KMS-11 (cell line): ENCODE measurements around the gene CYBA.

Experiments
- H2AFZ ChIP-seq: fragments of 200-600 bp; sonication (generic); 2 replicates; pipeline ENCODE4 v1.6.1; 2016; ENCODE audit warnings: antibody characterized with exemption, mixed run types, low read depth
- H3K27ac ChIP-seq: fragments of 200-600 bp; sonication (generic); 2 replicates; pipeline ENCODE4 v1.6.1; 2016; ENCODE audit warnings: mild to moderate bottlenecking, mixed run types
- H3K27me3 ChIP-seq: fragments of 200-600 bp; sonication (generic); 2 replicates; pipeline ENCODE4 v1.6.1; 2017; ENCODE audit warnings: mild to moderate bottlenecking, low read depth, mixed run types, moderate library complexity; ENCODE audit not compliant: insufficient read depth
- H3K36me3 ChIP-seq: fragments of 200-600 bp; sonication (generic); 2 replicates; pipeline ENCODE4 v1.6.1; 2017; ENCODE audit warnings: mild to moderate bottlenecking, mixed run types; ENCODE audit not compliant: insufficient read depth
- H3K4me1 ChIP-seq: fragments of 200-600 bp; sonication (generic); 2 replicates; pipeline ENCODE4 v1.6.1; 2016; ENCODE audit warnings: mild to moderate bottlenecking, low read depth, mixed run types; ENCODE audit not compliant: poor library complexity, severe bottlenecking
- H3K4me2 ChIP-seq: fragments of 200-600 bp; sonication (generic); 2 replicates; pipeline ENCODE4 v1.7.0; 2016; ENCODE audit warnings: mild to moderate bottlenecking, mixed run types
- H3K4me3 ChIP-seq: fragments of 200-600 bp; sonication (generic); IDR thresholded peaks from 2 replicates; pipeline ENCODE4 v1.6.1; 2017; ENCODE audit warnings: low read depth, low read length, mixed read lengths; ENCODE audit not compliant: insufficient read depth
- H3K79me2 ChIP-seq: fragments of 200-600 bp; sonication (generic); 2 replicates; pipeline ENCODE4 v1.6.1; 2016; ENCODE audit warnings: low read depth, mixed run types; ENCODE audit not compliant: insufficient read depth
- H3K9ac ChIP-seq: fragments of 200-600 bp; sonication (generic); 2 replicates; pipeline ENCODE4 v1.6.1; 2016; ENCODE audit warnings: mild to moderate bottlenecking, mixed run types
- H4K20me1 ChIP-seq: fragments of 200-600 bp; sonication (generic); 2 replicates; pipeline ENCODE4 v1.6.1; 2016; ENCODE audit warnings: mild to moderate bottlenecking, mixed run types; ENCODE audit not compliant: insufficient read depth
- TF ChIP-seq, protein P1 (sequence below): fragments of 200-600 bp; sonication (generic); conservative IDR thresholded peaks from 2 replicates; pipeline ENCODE4 v1.6.1; 2017; ENCODE audit warnings: low read depth, mild to moderate bottlenecking, antibody characterized with exemption, low read length, moderate library complexity, mixed read lengths

The CYBA gene

DNA sequence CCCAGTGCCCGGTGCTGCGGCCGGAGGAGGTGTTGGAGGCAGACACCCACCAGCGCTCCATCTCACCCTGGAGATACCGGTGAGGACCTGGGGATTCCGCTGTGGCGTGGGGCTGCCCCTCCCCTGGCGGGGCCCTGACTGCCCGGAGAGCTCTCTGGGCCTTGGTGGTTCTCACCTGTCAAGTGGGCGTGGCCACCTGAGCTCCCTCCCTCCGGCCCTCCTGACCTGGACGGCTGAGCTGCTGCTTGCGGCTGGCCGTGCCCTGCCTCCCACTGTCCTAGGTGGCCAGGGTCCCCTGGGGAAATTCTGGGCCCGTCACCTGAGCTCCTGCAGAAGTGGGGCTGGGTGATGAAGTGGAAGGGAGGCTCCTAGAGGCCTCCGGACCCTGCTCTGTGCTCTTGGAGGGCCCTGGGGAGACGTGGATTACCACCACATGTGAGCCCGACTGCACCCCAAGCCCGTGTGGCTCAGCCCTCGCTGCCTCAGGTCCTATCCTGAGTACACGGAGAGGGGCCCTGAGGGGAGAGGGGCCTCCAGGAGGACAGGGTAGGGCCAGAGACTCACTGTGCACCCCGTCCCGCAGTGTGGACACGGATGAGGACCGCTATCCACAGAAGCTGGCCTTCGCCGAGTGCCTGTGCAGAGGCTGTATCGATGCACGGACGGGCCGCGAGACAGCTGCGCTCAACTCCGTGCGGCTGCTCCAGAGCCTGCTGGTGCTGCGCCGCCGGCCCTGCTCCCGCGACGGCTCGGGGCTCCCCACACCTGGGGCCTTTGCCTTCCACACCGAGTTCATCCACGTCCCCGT lies 11.4 kb downstream of the CYBA start:
- TF ChIP-seq, protein P1, sequence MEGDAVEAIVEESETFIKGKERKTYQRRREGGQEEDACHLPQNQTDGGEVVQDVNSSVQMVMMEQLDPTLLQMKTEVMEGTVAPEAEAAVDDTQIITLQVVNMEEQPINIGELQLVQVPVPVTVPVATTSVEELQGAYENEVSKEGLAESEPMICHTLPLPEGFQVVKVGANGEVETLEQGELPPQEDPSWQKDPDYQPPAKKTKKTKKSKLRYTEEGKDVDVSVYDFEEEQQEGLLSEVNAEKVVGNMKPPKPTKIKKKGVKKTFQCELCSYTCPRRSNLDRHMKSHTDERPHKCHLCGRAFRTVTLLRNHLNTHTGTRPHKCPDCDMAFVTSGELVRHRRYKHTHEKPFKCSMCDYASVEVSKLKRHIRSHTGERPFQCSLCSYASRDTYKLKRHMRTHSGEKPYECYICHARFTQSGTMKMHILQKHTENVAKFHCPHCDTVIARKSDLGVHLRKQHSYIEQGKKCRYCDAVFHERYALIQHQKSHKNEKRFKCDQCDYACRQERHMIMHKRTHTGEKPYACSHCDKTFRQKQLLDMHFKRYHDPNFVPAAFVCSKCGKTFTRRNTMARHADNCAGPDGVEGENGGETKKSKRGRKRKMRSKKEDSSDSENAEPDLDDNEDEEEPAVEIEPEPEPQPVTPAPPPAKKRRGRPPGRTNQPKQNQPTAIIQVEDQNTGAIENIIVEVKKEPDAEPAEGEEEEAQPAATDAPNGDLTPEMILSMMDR: no peak
- no peak overlapping the region for H3K9ac ChIP-seq
- H2AFZ ChIP-seq: no peak overlapping the region
- H3K79me2 ChIP-seq: no peaks in the 10 kb centered on the region
- no peak overlapping the region for H3K4me2 ChIP-seq
- no peak overlapping the region for H3K27ac ChIP-seq
- no peaks in the 10 kb centered on the region for H3K36me3 ChIP-seq
- H3K4me3 ChIP-seq: no peak overlapping the region
- peaks cover 23% of the 10 kb centered on the region for H3K4me1 ChIP-seq
- no peaks in the 10 kb centered on the region for H4K20me1 ChIP-seq
- peaks cover 58% of the 10 kb centered on the region for H3K27me3 ChIP-seq

GRCh38 chr16:88638323-88639230 lies 12.3 kb downstream of the CYBA start, which contains the start of gene IL17C:
Gene IL17C (plus strand): TSS chr16:88638572. CDS start chr16:88638642, 70 bp downstream.
- no peak within 1 kb of the TSS for H3K4me2 ChIP-seq
- no peaks in the 10 kb centered on the region for H3K36me3 ChIP-seq
- no peaks in the 10 kb centered on the region for H4K20me1 ChIP-seq
- H2AFZ ChIP-seq: no peak within 1 kb of the TSS
- H3K9ac ChIP-seq: no peak within 1 kb of the TSS
- no peak within 1 kb of the TSS for H3K4me3 ChIP-seq
- H3K79me2 ChIP-seq: no peaks in the 10 kb centered on the region
- H3K4me1 ChIP-seq: peaks cover 29% of the 10 kb centered on the region
- no peak within 1 kb of the TSS for H3K27ac ChIP-seq
- H3K27me3 ChIP-seq: peaks cover 58% of the 10 kb centered on the region
- TF ChIP-seq, protein P1: no peak

- H3K4me2 ChIP-seq: no peak overlapping the region
- no peak overlapping the region for H3K27ac ChIP-seq
- no peak overlapping the region for H2AFZ ChIP-seq
- H3K27me3 ChIP-seq: peaks cover 58% of the 10 kb centered on the region
- H3K9ac ChIP-seq: no peak overlapping the region
- peaks cover 35% of the 10 kb centered on the region for H3K4me1 ChIP-seq
- H3K79me2 ChIP-seq: no peaks in the 10 kb centered on the region
- no peak overlapping the region for H3K4me3 ChIP-seq
- TF ChIP-seq, protein P1: no peak
- H4K20me1 ChIP-seq: no peaks in the 10 kb centered on the region
- H3K36me3 ChIP-seq: no peaks in the 10 kb centered on the region
Observed at GRCh38 chr16:88636488-88637265, 14.2 kb downstream of the CYBA start.

DNA sequence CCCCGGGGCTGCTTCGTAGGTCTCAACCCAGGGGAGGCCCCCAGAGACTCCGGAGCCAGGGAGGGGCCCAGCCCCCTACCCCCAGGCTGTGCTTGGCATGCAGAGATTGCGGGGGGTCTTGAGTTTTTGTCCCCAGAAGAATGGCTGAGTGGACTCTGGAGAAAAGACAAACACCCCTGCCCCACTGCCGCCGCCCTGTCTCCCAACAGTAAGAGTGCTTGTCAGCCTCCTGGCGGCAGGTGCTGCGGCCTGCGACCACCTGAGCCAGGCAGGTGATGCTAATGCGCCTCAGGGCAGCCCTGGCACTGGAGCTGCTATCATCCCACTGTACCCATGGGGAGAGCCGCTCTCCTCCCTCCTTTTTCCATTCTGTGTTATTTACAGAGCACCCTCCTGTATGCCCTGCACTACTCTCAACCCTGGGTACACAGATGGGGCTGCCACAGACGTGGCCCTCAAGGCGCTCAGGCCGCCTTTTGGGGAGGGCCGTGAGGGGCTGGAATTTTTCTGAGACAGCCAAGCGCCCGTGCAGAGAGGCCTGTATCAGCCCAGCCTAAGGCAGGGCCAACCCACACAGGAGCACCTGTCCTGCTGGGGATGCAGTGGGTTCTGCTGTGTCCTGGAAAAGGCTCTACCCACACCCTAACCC lies 15.1 kb downstream of the CYBA start:
- Histone ChIP-seq H3K27me3 (peaks cover 55% of the 10 kb centered on the region), H3K4me1 (peaks cover 35% of the 10 kb centered on the region), H2AFZ (no peak overlapping the region), H3K36me3 (no peaks in the 10 kb centered on the region), H3K27ac (no peak overlapping the region), H3K4me3 (no peak overlapping the region), H3K79me2 (no peaks in the 10 kb centered on the region), H3K4me2 (no peak overlapping the region), H3K9ac (no peak overlapping the region), H4K20me1 (no peaks in the 10 kb centered on the region)
- TF ChIP-seq, protein P1: no peak
